ENCODE data around the gene ISLR.
"Not testable (repeated sequence)": the region's sequence is repeated elsewhere in the genome, so short reads cannot be mapped to it uniquely, and the experiment has no call there.

DNA sequence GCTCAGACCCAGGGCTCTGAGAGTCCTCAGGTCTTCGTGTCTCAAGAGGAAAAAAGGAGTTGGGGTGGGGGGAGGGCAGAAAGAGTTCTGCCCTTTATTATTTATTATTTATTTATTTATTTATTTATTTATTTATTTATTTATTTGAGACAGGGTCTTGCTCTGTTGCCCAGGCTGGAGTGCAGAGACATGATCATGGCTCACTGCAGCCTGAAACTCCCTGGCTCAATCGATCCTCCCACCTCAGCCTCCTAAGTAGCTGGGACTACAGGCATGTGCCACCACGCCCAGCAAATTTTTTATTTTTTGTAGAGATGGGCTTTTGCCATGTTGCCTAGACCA lies 11.3 kb upstream of the ISLR start:
- TF ChIP-seq, protein P1, sequence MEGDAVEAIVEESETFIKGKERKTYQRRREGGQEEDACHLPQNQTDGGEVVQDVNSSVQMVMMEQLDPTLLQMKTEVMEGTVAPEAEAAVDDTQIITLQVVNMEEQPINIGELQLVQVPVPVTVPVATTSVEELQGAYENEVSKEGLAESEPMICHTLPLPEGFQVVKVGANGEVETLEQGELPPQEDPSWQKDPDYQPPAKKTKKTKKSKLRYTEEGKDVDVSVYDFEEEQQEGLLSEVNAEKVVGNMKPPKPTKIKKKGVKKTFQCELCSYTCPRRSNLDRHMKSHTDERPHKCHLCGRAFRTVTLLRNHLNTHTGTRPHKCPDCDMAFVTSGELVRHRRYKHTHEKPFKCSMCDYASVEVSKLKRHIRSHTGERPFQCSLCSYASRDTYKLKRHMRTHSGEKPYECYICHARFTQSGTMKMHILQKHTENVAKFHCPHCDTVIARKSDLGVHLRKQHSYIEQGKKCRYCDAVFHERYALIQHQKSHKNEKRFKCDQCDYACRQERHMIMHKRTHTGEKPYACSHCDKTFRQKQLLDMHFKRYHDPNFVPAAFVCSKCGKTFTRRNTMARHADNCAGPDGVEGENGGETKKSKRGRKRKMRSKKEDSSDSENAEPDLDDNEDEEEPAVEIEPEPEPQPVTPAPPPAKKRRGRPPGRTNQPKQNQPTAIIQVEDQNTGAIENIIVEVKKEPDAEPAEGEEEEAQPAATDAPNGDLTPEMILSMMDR (IDR thresholded peaks at IDR 0.05; ENCODE audit: borderline replicate concordance, extremely low read depth, low read length, poor library complexity, severe bottlenecking) = not testable (repeated sequence)
- not testable (repeated sequence) for TF ChIP-seq EZH2 (IDR thresholded peaks at IDR 0.05; ENCODE audit: borderline replicate concordance, low read depth, low read length, severe bottlenecking)
